ENCODE measurements around the gene CALM3. TPM values are rescaled to one million over a fixed set of nuclear protein-coding genes. Genes with fewer than 3 reads are reported as not detected.

Gene CALM3
- total RNA-seq, 4 donors from 2014 or later: 109 to 170 (median 142) TPM

DNA sequence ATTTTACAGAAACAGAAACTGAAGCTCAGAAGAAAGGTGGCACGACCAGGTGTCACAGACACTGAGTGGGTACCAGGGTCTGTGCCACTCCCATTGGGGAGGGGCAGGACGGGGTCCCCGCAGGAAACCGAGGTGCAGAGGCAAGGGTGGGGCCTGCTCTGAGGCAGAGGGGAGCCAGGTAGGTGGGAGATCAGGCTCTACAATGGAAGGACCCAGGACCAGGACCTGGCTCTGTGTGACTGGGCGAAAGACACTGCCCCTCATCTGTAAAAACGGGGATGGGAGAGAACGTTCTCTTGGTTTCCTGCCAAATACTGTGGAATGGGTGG is 21.0 kb downstream of the CALM3 start:
- Histone ChIP-seq H3K4me1 (peaks cover 32 to 35% of the 10 kb centered on the region in 2 donors), H3K36me3 (no peaks in the 10 kb centered on the region), H3K27ac (peak overlapping the region in 3 of 4 donors; percentile 3 to 54 (median 4)), H3K9me3 (no peaks in the 10 kb centered on the region), H3K4me3 (no peak overlapping the region), H3K27me3 (no peaks in the 10 kb centered on the region)
- TF ChIP-seq POLR2A (IDR thresholded peaks at IDR 0.05): no peak
- TF ChIP-seq, protein P1, sequence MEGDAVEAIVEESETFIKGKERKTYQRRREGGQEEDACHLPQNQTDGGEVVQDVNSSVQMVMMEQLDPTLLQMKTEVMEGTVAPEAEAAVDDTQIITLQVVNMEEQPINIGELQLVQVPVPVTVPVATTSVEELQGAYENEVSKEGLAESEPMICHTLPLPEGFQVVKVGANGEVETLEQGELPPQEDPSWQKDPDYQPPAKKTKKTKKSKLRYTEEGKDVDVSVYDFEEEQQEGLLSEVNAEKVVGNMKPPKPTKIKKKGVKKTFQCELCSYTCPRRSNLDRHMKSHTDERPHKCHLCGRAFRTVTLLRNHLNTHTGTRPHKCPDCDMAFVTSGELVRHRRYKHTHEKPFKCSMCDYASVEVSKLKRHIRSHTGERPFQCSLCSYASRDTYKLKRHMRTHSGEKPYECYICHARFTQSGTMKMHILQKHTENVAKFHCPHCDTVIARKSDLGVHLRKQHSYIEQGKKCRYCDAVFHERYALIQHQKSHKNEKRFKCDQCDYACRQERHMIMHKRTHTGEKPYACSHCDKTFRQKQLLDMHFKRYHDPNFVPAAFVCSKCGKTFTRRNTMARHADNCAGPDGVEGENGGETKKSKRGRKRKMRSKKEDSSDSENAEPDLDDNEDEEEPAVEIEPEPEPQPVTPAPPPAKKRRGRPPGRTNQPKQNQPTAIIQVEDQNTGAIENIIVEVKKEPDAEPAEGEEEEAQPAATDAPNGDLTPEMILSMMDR (IDR thresholded peaks at IDR 0.05 in 4 of 5, conservative IDR thresholded peaks at IDR 0.05 in 1 of 5): no peak
- in situ Hi-C loops (cut with MboI; ENCODE audit: low sequenced_read_pairs in 4 of 4): no loop called here
- DNase-seq: no peak
- intact Hi-C loops (cut with DNase I; ENCODE audit: low total_unique reads): no loop called here
- ATAC-seq: no peak

GRCh38 chr19:46623915-46624502 is 22.9 kb downstream of the CALM3 start:
- intact Hi-C loops (cut with DNase I; ENCODE audit: low total_unique reads): no loop called here
- peaks cover 18 to 32% of the 10 kb centered on the region in 2 donors for H3K4me1 ChIP-seq
- H3K4me3 ChIP-seq: no peak overlapping the region
- in situ Hi-C loops (cut with MboI; ENCODE audit: low sequenced_read_pairs in 4 of 4): no loop called here
- no peaks in the 10 kb centered on the region for H3K9me3 ChIP-seq
- no peak for TF ChIP-seq POLR2A (IDR thresholded peaks at IDR 0.05)
- TF ChIP-seq, protein P1 (IDR thresholded peaks at IDR 0.05 in 4 of 5, conservative IDR thresholded peaks at IDR 0.05 in 1 of 5): no peak
- no peaks in the 10 kb centered on the region for H3K36me3 ChIP-seq
- DNase-seq: no peak
- ATAC-seq: no peak
- peak overlapping the region; percentile 65 to 83 (median 76) for H3K27ac ChIP-seq
- no peaks in the 10 kb centered on the region for H3K27me3 ChIP-seq

- TF ChIP-seq, protein P1 (IDR thresholded peaks at IDR 0.05 in 4 of 5, conservative IDR thresholded peaks at IDR 0.05 in 1 of 5): no peak
- ATAC-seq (peak; percentile 70 to 73), DNase-seq (peak; percentile 63 to 75)
- Histone ChIP-seq H3K4me1 (peaks cover 10 to 25% of the 10 kb centered on the region in 2 donors), H3K4me3 (peak within 1 kb of the TSS in 1 of 4 donors; percentile 17), H3K27me3 (no peaks in the 10 kb centered on the region), H3K27ac (peak within 1 kb of the TSS; percentile 65 to 83 (median 76)), H3K36me3 (no peaks in the 10 kb centered on the region), H3K9me3 (no peaks in the 10 kb centered on the region)
- in situ Hi-C loops (cut with MboI; ENCODE audit: low sequenced_read_pairs in 4 of 4): no loop called here
- intact Hi-C loops (cut with DNase I; ENCODE audit: low total_unique reads): no loop called here
Measured at GRCh38 chr19:46624958-46625661, 24.0 kb downstream of the CALM3 start, which contains the start of gene PTGIR. Gene PTGIR (minus strand): TSS chr19:46625089. CDS start chr19:46624225, 864 bp downstream.

- H3K27me3 ChIP-seq: no peaks in the 10 kb centered on the region
- H3K27ac ChIP-seq: peak overlapping the region; percentile 65 to 83 (median 76)
- H3K4me1 ChIP-seq: peaks cover 7 to 22% of the 10 kb centered on the region in 2 donors
- no peak overlapping the region for H3K4me3 ChIP-seq
- ATAC-seq (peak in 1 of 2 donors; percentile 11), DNase-seq (no peak)
- H3K36me3 ChIP-seq: no peaks in the 10 kb centered on the region
- intact Hi-C loops (cut with DNase I; ENCODE audit: low total_unique reads) (no loop called here), in situ Hi-C loops (cut with MboI; ENCODE audit: low sequenced_read_pairs in 4 of 4) (no loop called here)
- H3K9me3 ChIP-seq: no peaks in the 10 kb centered on the region
- TF ChIP-seq, protein P1 (IDR thresholded peaks at IDR 0.05 in 4 of 5, conservative IDR thresholded peaks at IDR 0.05 in 1 of 5): no peak
Measured at GRCh38 chr19:46625731-46626130, 24.6 kb downstream of the CALM3 start.

Data from gastrocnemius medialis (tissue), 4 donors.